Measurements from ENCODE around the gene ZNF621. TPM values are rescaled to one million over a fixed set of nuclear protein-coding genes. Genes with fewer than 3 reads are reported as not detected.
A peak's percentile ranks its signal among the peaks of the same experiment; 100 is the strongest.

The ZNF621 gene
- total and polyA plus RNA-seq, 9 of the 15 experiments (the other 6 are each of a cell fraction or from before 2014, with no cell fraction given): 4.7 to 28.9 (median 20.6) TPM

DNA sequence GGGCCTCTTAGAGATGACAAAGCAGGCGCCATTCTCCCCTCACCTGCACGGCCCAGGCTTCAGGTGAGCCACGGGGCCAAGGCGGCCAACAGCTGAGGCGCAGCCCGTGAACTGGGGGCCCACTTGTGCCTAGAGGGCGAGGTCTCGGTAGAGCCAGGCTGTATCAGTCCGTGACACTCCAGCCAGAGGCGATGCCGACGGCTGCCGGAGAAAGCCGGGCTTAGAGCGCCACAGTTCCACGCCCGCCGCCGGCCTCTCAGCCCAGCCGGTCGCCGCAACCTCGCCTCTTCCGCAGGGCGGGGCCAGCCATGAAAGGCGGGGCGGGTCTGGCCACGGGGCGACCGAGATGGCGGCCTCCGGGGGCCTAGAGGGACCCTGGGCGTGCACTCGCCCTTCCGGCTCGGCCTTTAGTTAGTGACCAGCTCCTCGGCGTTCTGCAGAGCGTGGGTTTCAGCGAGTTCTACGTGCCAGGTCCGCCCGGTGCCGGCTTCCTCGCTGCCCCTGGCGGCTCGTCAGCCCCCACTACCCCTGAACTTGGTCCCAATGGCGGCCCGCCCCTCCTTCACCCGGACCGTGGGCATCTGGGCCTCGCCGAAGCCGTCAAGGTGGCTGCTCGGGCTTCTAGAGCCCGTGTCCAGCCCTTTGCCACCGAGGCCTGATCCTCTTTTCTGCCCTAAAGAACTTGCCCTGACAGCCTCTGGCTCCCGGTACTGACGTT lies at the start of gene ZNF621 (continued):
- peak; percentile 76; the same call in 1 of the 2 replicates for TF ChIP-seq NR2C2 (CRISPR knock-in tag; IDR thresholded peaks at IDR 0.05)
- TF ChIP-seq NR2C2 (tag; IDR thresholded peaks at IDR 0.05): peak; percentile 76; the same call in 1 of the 2 replicates
- TF ChIP-seq, protein P1, sequence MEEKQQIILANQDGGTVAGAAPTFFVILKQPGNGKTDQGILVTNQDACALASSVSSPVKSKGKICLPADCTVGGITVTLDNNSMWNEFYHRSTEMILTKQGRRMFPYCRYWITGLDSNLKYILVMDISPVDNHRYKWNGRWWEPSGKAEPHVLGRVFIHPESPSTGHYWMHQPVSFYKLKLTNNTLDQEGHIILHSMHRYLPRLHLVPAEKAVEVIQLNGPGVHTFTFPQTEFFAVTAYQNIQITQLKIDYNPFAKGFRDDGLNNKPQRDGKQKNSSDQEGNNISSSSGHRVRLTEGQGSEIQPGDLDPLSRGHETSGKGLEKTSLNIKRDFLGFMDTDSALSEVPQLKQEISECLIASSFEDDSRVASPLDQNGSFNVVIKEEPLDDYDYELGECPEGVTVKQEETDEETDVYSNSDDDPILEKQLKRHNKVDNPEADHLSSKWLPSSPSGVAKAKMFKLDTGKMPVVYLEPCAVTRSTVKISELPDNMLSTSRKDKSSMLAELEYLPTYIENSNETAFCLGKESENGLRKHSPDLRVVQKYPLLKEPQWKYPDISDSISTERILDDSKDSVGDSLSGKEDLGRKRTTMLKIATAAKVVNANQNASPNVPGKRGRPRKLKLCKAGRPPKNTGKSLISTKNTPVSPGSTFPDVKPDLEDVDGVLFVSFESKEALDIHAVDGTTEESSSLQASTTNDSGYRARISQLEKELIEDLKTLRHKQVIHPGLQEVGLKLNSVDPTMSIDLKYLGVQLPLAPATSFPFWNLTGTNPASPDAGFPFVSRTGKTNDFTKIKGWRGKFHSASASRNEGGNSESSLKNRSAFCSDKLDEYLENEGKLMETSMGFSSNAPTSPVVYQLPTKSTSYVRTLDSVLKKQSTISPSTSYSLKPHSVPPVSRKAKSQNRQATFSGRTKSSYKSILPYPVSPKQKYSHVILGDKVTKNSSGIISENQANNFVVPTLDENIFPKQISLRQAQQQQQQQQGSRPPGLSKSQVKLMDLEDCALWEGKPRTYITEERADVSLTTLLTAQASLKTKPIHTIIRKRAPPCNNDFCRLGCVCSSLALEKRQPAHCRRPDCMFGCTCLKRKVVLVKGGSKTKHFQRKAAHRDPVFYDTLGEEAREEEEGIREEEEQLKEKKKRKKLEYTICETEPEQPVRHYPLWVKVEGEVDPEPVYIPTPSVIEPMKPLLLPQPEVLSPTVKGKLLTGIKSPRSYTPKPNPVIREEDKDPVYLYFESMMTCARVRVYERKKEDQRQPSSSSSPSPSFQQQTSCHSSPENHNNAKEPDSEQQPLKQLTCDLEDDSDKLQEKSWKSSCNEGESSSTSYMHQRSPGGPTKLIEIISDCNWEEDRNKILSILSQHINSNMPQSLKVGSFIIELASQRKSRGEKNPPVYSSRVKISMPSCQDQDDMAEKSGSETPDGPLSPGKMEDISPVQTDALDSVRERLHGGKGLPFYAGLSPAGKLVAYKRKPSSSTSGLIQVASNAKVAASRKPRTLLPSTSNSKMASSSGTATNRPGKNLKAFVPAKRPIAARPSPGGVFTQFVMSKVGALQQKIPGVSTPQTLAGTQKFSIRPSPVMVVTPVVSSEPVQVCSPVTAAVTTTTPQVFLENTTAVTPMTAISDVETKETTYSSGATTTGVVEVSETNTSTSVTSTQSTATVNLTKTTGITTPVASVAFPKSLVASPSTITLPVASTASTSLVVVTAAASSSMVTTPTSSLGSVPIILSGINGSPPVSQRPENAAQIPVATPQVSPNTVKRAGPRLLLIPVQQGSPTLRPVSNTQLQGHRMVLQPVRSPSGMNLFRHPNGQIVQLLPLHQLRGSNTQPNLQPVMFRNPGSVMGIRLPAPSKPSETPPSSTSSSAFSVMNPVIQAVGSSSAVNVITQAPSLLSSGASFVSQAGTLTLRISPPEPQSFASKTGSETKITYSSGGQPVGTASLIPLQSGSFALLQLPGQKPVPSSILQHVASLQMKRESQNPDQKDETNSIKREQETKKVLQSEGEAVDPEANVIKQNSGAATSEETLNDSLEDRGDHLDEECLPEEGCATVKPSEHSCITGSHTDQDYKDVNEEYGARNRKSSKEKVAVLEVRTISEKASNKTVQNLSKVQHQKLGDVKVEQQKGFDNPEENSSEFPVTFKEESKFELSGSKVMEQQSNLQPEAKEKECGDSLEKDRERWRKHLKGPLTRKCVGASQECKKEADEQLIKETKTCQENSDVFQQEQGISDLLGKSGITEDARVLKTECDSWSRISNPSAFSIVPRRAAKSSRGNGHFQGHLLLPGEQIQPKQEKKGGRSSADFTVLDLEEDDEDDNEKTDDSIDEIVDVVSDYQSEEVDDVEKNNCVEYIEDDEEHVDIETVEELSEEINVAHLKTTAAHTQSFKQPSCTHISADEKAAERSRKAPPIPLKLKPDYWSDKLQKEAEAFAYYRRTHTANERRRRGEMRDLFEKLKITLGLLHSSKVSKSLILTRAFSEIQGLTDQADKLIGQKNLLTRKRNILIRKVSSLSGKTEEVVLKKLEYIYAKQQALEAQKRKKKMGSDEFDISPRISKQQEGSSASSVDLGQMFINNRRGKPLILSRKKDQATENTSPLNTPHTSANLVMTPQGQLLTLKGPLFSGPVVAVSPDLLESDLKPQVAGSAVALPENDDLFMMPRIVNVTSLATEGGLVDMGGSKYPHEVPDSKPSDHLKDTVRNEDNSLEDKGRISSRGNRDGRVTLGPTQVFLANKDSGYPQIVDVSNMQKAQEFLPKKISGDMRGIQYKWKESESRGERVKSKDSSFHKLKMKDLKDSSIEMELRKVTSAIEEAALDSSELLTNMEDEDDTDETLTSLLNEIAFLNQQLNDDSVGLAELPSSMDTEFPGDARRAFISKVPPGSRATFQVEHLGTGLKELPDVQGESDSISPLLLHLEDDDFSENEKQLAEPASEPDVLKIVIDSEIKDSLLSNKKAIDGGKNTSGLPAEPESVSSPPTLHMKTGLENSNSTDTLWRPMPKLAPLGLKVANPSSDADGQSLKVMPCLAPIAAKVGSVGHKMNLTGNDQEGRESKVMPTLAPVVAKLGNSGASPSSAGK (IDR thresholded peaks at IDR 0.05): peak; percentile 70
- peak; percentile 97 for TF ChIP-seq ELF1 (tag; IDR thresholded peaks at IDR 0.05)
- TF ChIP-seq, protein P2, sequence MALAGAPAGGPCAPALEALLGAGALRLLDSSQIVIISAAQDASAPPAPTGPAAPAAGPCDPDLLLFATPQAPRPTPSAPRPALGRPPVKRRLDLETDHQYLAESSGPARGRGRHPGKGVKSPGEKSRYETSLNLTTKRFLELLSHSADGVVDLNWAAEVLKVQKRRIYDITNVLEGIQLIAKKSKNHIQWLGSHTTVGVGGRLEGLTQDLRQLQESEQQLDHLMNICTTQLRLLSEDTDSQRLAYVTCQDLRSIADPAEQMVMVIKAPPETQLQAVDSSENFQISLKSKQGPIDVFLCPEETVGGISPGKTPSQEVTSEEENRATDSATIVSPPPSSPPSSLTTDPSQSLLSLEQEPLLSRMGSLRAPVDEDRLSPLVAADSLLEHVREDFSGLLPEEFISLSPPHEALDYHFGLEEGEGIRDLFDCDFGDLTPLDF (CRISPR knock-in tag; IDR thresholded peaks at IDR 0.05): peak; percentile 61; the same call in 1 of the 2 replicates
- TF ChIP-seq KDM5B (IDR thresholded peaks at IDR 0.05; ENCODE audit: insufficient replicate concordance, low read depth, low read length): peak; percentile 98
- TF ChIP-seq, protein P3, sequence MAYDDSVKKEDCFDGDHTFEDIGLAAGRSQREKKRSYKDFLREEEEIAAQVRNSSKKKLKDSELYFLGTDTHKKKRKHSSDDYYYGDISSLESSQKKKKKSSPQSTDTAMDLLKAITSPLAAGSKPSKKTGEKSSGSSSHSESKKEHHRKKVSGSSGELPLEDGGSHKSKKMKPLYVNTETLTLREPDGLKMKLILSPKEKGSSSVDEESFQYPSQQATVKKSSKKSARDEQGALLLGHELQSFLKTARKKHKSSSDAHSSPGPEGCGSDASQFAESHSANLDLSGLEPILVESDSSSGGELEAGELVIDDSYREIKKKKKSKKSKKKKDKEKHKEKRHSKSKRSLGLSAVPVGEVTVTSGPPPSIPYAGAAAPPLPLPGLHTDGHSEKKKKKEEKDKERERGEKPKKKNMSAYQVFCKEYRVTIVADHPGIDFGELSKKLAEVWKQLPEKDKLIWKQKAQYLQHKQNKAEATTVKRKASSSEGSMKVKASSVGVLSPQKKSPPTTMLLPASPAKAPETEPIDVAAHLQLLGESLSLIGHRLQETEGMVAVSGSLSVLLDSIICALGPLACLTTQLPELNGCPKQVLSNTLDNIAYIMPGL (CRISPR knock-in tag; IDR thresholded peaks at IDR 0.05): peak; percentile 81
- TF ChIP-seq CBX1 (IDR thresholded peaks at IDR 0.05; ENCODE audit: low read depth): peak; percentile 91
- no peak for TF ChIP-seq ATF1 (CRISPR knock-in tag; IDR thresholded peaks at IDR 0.05)
- peak; percentile 81 for TF ChIP-seq ATF1 (tag; IDR thresholded peaks at IDR 0.05)
- peak; percentile 75 to 88; a peak in 2 of 4 replicates for TF ChIP-seq NONO (IDR thresholded peaks at IDR 0.05; ENCODE audit: low read depth in 2 of 2, low read length in 1 of 2)
- TF ChIP-seq E2F3 (CRISPR knock-in tag; IDR thresholded peaks at IDR 0.05): peak; percentile 69; the same call in 1 of the 2 replicates
- peak; percentile 79; the same call in 1 of the 2 replicates for TF ChIP-seq CBFB (CRISPR knock-in tag; IDR thresholded peaks at IDR 0.05)
